Stimulated activated naive CD4-positive, alpha-beta T cell (primary cell): Measurements from ENCODE around the gene TTC38.

Experiments
- DNase-seq, 6 experiments: peaks; one replicate each; lab custom pipeline; 2025; lab: John Stamatoyannopoulos, UW

The TTC38 gene

GRCh38 chr22:46329616-46330015 is 61.8 kb downstream of the TTC38 start:
- DNase-seq: no peak

- no peak for DNase-seq
Measured at GRCh38 chr22:46330426-46330825, 62.6 kb downstream of the TTC38 start.

DNA sequence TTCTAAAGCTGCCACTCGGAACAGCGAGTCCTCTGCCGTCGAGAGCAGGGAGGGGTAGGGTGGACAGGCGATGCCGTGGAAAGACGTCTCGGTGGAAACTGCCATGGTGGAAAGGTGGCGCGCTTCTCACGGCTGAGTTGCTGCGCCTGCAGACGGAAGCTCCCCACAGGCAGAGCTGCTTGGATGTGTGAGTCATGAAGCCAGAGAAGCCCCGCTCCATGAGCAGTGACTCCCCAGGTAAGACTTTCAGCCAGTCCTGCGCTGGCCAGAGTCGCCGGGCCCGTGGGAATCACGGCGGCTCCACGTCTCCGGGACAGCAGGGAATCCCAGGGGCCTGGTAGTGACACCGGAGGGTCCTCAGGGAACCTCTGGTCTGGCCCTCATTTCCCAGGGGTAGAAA is 63.7 kb downstream of the TTC38 start:
- DNase-seq: no peak

DNA sequence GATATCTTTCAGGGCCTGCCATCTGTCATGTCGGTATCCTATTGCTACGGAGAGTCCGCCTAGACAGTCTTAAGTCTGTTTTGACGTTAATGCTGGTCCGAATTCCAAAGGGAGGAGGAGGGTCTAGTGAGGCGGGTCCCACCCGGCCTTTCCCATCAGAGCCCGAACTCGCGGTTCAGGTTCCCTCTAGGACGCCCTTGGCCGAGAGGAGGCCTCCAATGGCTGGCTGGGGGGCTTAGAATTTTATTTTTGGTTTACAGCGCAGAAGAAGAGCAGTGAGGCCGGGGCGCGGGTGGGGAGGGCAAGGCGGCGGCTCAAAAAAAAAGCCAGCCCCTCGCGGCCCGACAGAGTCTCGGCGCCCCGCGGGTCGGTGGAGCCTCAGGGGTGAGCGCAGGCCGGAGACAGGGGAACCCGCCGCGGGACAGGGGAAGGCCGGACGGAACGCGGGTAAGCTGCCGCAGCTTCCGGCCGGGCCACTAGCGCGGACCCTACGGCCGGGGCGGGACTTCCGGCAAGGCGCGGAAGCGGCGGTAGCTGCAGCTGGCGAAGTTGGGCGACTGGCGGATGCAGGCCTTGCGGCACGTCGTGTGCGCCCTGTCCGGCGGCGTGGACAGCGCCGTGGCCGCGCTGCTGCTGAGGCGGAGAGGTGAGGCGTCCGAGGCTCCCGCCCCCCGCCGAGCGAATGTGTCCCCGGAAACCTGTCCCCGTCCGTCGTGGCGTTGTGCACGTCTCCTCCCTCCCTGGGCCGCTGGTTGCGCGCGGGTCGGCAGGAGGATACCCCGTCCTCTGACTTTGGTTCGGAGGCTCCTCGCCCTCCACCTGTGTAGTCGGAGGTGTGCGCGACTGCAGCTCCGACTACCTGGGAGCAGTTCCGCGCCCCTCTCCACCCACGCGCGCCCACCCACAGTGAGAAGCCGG is 67.7 kb downstream of the TTC38 start, which contains the start of gene TRMU:
TSS of gene TRMU (plus strand) at position 514 of the 918 bp plus-strand sequence. CDS start at position 565, 51 bp downstream.
- DNase-seq: peak; percentile 24 to 62 (median 51)

GRCh38 chr22:46336119-46337078 is 68.6 kb downstream of the TTC38 start:
- peak in 1 of 6 experiments; percentile 17 for DNase-seq

DNA sequence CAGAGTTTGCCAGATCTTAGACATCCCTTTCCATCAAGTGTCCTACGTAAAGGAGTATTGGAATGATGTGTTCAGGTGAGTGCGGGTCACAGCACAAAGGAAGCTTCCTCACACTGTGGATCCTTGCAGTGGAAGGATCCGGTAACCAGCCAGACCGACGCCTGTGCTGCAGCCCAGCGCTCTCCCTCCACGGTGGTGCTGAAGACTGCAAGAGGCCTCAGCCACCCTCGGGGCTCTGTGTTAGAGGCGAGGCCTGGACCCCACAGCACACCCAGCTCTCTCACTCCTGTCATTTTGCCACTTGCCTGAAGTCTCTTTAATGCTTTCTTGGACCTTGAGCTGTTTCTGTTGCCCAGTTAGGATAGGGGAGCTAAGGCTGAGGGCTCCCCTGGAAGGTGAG is 70.1 kb downstream of the TTC38 start:
- DNase-seq: no peak

DNA sequence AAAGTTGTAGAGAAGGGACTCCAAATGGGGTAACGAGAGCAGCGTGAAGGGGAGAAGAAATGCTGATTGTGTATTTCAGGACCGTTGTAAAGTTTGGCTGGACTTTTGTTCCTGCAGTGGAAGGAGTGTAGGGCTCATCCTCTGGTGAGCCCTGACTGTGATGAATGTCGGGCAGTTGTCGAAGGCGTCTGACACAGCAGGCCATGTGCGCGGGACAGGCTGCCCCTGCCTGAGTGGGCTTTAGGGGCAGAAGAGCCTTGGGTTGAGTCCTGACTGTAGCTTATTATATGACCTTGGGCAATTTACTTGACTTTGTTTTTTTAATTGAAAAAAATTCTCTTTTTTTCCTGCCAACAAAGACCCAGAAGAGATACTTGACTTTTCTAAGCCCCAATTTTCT is 70.8 kb downstream of the TTC38 start:
- DNase-seq: no peak

DNA sequence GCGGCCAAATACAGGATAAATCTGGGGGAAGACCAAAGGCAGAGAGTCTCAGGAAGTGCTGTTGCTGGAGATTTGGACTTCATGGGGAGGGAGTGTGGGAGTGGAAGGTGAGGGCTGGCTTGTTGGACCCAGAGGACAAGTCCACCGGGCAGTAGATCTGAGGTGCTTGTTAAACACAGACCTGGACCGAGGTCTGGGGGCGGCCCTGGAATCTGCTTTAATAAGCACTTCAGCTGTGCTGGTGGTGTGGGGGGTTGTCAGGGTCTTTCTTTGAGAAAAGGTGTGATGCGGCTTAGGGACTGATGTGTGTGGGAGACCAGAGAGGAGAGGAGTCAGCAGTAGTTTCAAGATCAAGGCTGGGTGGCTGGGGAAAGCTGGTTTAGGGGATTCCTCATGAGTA is 72.1 kb downstream of the TTC38 start:
- DNase-seq: no peak

DNA sequence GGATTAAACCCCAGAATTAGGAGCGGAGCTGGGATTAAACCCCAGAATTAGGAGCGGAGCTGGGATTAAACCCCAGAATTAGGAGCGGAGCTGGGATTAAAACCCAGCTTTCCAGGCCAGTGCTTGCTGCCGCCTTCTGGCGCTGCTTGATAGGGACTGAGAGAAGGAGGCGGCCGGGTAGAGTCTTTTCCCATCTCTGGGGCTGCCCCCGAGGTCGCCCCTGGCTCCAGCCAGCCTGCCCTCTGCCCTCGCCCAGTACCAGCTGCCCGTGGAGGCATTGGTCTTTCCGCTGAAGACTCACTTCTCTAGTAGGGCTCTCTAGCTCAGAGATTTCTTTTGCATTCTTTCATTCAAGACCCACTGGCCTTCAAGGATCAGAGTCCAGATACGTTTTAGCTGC is 72.9 kb downstream of the TTC38 start:
- no peak for DNase-seq
